ENCODE results near the gene SMIM44.

GRCh38 chr19:3501780-3502179 is 18.5 kb upstream of the SMIM44 start:
- no peak for TF ChIP-seq EZH2 (IDR thresholded peaks at IDR 0.05; ENCODE audit: low read length)
- TF ChIP-seq, protein P1, sequence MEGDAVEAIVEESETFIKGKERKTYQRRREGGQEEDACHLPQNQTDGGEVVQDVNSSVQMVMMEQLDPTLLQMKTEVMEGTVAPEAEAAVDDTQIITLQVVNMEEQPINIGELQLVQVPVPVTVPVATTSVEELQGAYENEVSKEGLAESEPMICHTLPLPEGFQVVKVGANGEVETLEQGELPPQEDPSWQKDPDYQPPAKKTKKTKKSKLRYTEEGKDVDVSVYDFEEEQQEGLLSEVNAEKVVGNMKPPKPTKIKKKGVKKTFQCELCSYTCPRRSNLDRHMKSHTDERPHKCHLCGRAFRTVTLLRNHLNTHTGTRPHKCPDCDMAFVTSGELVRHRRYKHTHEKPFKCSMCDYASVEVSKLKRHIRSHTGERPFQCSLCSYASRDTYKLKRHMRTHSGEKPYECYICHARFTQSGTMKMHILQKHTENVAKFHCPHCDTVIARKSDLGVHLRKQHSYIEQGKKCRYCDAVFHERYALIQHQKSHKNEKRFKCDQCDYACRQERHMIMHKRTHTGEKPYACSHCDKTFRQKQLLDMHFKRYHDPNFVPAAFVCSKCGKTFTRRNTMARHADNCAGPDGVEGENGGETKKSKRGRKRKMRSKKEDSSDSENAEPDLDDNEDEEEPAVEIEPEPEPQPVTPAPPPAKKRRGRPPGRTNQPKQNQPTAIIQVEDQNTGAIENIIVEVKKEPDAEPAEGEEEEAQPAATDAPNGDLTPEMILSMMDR (optimal IDR thresholded peaks at IDR 0.05 in 1 of 3, IDR thresholded peaks at IDR 0.05 in 1 of 3, conservative IDR thresholded peaks at IDR 0.05 in 1 of 3; ENCODE audit: extremely low read depth in 1 of 3, insufficient read depth in 2 of 3, low read length in 3 of 3), result no peak
